ENCODE data around the gene PRSS12. TPM values are rescaled to one million over a fixed set of nuclear protein-coding genes. Genes with fewer than 3 reads are reported as not detected.

The PRSS12 gene
- total RNA-seq, 1 experiment from 2014 or later = 11.3 TPM

DNA sequence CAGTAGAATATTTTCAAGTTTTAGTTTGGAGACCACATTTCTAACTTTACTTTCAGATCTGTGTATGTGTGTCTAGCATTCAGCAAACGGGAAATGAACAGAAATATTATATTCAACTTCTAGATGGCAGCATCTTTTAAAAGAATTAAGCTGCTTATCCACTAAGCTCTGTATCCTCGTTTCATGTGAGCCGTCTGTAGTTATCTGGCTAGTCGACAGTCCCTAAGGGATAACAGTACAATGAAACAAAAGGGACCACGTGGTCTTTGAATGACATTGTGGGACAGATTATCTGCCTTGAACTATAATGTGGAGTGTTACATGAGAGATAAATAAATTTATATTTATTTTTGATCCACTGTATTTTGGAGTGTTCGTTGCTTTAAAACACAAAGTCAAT, 35.8 kb upstream of the PRSS12 start:
- DNase-seq = no peak
- Histone ChIP-seq H3K9me3 (ENCODE audit: insufficient read depth, low read depth) (no peaks in the 10 kb centered on the region), H3K79me2 (ENCODE audit: low read depth) (no peaks in the 10 kb centered on the region), H3K4me2 (no peak overlapping the region), H3K36me3 (ENCODE audit: low read depth) (no peaks in the 10 kb centered on the region), H3F3A (ENCODE audit: insufficient read depth, low read depth) (no peaks in the 10 kb centered on the region), H3K27me3 (ENCODE audit: insufficient read depth, low read depth) (no peaks in the 10 kb centered on the region), H3K9me2 (ENCODE audit: insufficient read depth) (no peaks in the 10 kb centered on the region), H3K4me1 (replicated peaks; ENCODE audit: insufficient read depth) (no peaks in the 10 kb centered on the region), H3K4me3 (no peak overlapping the region), H2AFZ (no peak overlapping the region), H4K20me1 (ENCODE audit: insufficient read depth) (no peaks in the 10 kb centered on the region), H3K27ac (no peak overlapping the region)
- no TSS peak for BruUV-seq (replicated peaks)
- POLR2A ChIA-PET (ENCODE audit: unreplicated experiment) = no interaction called here
- CTCF ChIA-PET = no interaction called here
- TF ChIP-seq CTCF (conservative IDR thresholded peaks at IDR 0.05) (no peak), EZH2 (IDR thresholded peaks at IDR 0.05; ENCODE audit: low read depth) (no peak)
- intact Hi-C loops (cut with micrococcal nuclease; ENCODE audit: unreplicated experiment) = no loop called here

DNA sequence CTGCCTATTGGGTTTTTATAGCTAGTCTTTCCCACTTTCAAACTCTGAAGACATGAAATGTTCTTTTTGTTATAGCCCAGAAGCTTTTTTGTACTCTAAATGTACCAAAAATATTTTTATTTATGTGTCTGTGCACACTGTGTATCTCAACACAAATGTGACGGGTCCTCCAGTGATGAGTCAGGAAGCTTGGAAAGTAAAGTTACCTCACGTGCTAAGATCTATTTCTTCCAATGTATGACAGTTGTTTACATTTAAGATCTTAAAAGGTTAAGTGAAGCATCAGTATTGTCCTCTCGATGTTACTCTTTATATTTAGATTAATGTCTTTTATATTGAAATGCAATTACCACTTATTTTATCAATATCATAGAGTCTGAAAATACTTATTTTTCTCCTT, 29.1 kb upstream of the PRSS12 start:
- H3F3A ChIP-seq (ENCODE audit: insufficient read depth, low read depth) = no peaks in the 10 kb centered on the region
- H3K36me3 ChIP-seq (ENCODE audit: low read depth) = no peaks in the 10 kb centered on the region
- intact Hi-C loops (cut with micrococcal nuclease; ENCODE audit: unreplicated experiment) = no loop called here
- TF ChIP-seq EZH2 (IDR thresholded peaks at IDR 0.05; ENCODE audit: low read depth) (no peak), CTCF (conservative IDR thresholded peaks at IDR 0.05) (no peak)
- H3K9me2 ChIP-seq (ENCODE audit: insufficient read depth) = no peaks in the 10 kb centered on the region
- H3K27me3 ChIP-seq (ENCODE audit: insufficient read depth, low read depth) = no peaks in the 10 kb centered on the region
- H2AFZ ChIP-seq = no peak overlapping the region
- H3K4me1 ChIP-seq (replicated peaks; ENCODE audit: insufficient read depth) = no peaks in the 10 kb centered on the region
- H3K4me3 ChIP-seq = no peak overlapping the region
- no peaks in the 10 kb centered on the region for H4K20me1 ChIP-seq (ENCODE audit: insufficient read depth)
- no peak overlapping the region for H3K27ac ChIP-seq
- no peaks in the 10 kb centered on the region for H3K79me2 ChIP-seq (ENCODE audit: low read depth)
- POLR2A ChIA-PET (ENCODE audit: unreplicated experiment) = no interaction called here
- BruUV-seq (replicated peaks) = no TSS peak
- no peaks in the 10 kb centered on the region for H3K9me3 ChIP-seq (ENCODE audit: insufficient read depth, low read depth)
- no peak for DNase-seq
- H3K4me2 ChIP-seq = no peak overlapping the region
- CTCF ChIA-PET = no interaction called here

DNA sequence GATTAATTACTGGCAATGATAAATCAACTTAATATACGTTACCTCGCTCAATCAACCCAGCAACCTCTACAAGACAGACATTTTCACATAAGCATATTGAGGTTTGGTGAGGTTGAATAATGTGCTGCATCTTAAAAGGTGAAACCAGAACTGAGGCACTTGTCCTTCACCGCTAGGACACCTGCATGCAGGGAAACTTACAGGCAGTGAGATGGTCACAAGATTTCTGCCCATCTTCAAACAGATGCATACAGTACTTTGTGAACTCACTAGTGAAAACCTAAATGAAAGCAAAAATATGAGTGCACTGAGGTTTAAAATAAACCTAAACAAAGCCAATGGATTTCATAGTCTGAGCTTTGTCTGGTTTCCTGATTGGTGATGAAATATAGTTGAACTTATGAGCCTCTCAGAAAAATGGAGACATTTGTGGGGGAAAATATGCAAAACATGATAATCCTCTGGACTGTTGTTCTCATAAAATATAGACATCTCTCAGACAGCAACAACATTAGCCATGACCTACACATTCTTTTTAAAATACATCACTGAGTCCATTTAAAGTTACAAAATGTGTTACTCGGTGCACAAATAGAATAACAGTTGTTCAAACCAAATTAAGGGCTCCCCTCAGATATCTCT, 20.9 kb upstream of the PRSS12 start:
- Histone ChIP-seq H3K9me2 (ENCODE audit: insufficient read depth) (no peaks in the 10 kb centered on the region), H2AFZ (no peak overlapping the region), H3K27ac (no peak overlapping the region), H3K36me3 (ENCODE audit: low read depth) (no peaks in the 10 kb centered on the region), H3F3A (ENCODE audit: insufficient read depth, low read depth) (no peaks in the 10 kb centered on the region), H3K9me3 (ENCODE audit: insufficient read depth, low read depth) (no peaks in the 10 kb centered on the region), H3K79me2 (ENCODE audit: low read depth) (no peaks in the 10 kb centered on the region), H4K20me1 (ENCODE audit: insufficient read depth) (no peaks in the 10 kb centered on the region), H3K4me2 (no peak overlapping the region), H3K4me3 (no peak overlapping the region), H3K27me3 (ENCODE audit: insufficient read depth, low read depth) (no peaks in the 10 kb centered on the region), H3K4me1 (replicated peaks; ENCODE audit: insufficient read depth) (no peaks in the 10 kb centered on the region)
- no TSS peak for BruUV-seq (replicated peaks)
- CTCF ChIA-PET = no interaction called here
- intact Hi-C loops (cut with micrococcal nuclease; ENCODE audit: unreplicated experiment) = no loop called here
- POLR2A ChIA-PET (ENCODE audit: unreplicated experiment) = no interaction called here
- TF ChIP-seq EZH2 (IDR thresholded peaks at IDR 0.05; ENCODE audit: low read depth) = no peak
- no peak for TF ChIP-seq CTCF (conservative IDR thresholded peaks at IDR 0.05)
- DNase-seq = no peak
